H1 (cell line): ENCODE measurements around the gene DKK3. TPM values are rescaled to one million over a fixed set of nuclear protein-coding genes. Genes with fewer than 3 reads are reported as not detected.

ENCODE experiments used
- CTCF ChIA-PET: fragments of 300-600 bp; sonication (Branson Sonifier 250); formaldehyde crosslinking; loops from one replicate; lab custom pipeline; 2021; ENCODE audit not compliant: partially characterized antibody; lab: Charles Lee
- POLR2A ChIA-PET: fragments of 300-600 bp; sonication (Branson Sonifier 250); formaldehyde crosslinking; loops from one replicate; lab custom pipeline; 2021; ENCODE audit warnings: inconsistent platforms; ENCODE audit not compliant: partially characterized antibody; lab: Charles Lee
- DNase-seq, 2 experiments: peaks; one replicate each; pipeline versions ENCODE4 v3.0.0 to v3.0.0-alpha.2; 2010 to 2022; ENCODE audit warnings: low spot score in 2 of 2, low read depth in 1 of 2, mixed read lengths in 1 of 2
- FAIRE-seq: peaks from 2 replicates; lab custom pipeline; 2011; peaks lifted over from hg19 to GRCh38; lab: Jason Lieb, UNC
- H2AFZ ChIP-seq: 2 replicates; pipeline ENCODE4 v1.8.1; 2012; ENCODE audit warnings: low read length, inconsistent platforms
- H2AK5ac ChIP-seq: 2 replicates; pipeline ENCODE4 v1.6.1; 2013; ENCODE audit warnings: low read depth, low read length
- H2BK120ac ChIP-seq: replicated peaks from 2 replicates; pipeline ENCODE3; 2013; ENCODE audit warnings: low read depth, low read length, inconsistent platforms
- H2BK12ac ChIP-seq: 2 replicates; pipeline ENCODE4 v1.6.1; 2013; ENCODE audit warnings: low read depth, low read length
- H2BK15ac ChIP-seq: 2 replicates; pipeline ENCODE4 v1.6.1; 2013; ENCODE audit warnings: low read length
- H2BK20ac ChIP-seq: 2 replicates; pipeline ENCODE4 v1.6.1; 2013; ENCODE audit warnings: low read length
- H2BK5ac ChIP-seq: 2 replicates; pipeline ENCODE4 v1.6.1; 2013; ENCODE audit warnings: low read depth, low read length
- H3K14ac ChIP-seq: 2 replicates; pipeline ENCODE4 v1.6.1; 2013; ENCODE audit warnings: inconsistent platforms; ENCODE audit not compliant: insufficient read length
- H3K18ac ChIP-seq: 2 replicates; pipeline ENCODE4 v1.6.1; 2013; ENCODE audit warnings: low read length; ENCODE audit errors: extremely low read depth
- H3K23ac ChIP-seq: 2 replicates; pipeline ENCODE4 v1.6.1; 2013; ENCODE audit warnings: inconsistent platforms; ENCODE audit not compliant: insufficient read length
- H3K23me2 ChIP-seq: 2 replicates; pipeline ENCODE4 v1.6.1; 2013; ENCODE audit warnings: low read depth, low read length
- H3K27ac ChIP-seq: 2 replicates; pipeline ENCODE4 v1.6.1; 2011; ENCODE audit warnings: low read depth, low read length, inconsistent platforms
- H3K27me3 ChIP-seq, 4 experiments: replicated peaks in 1 of 4; 1 replicate in 1 of 4; 2 replicates in 3 of 4; pipeline versions ENCODE4 v1.6.1 to v1.8.1; 2011 to 2013; ENCODE audit warnings: low read length in 3 of 4, mild to moderate bottlenecking in 3 of 4, inconsistent platforms in 2 of 4, mixed read lengths in 2 of 4, moderate library complexity in 1 of 4; ENCODE audit not compliant: control insufficient read depth in 3 of 4, insufficient read depth in 3 of 4; ENCODE audit errors: extremely low read depth in 1 of 4
- H3K36me3 ChIP-seq, 4 experiments: 2 replicates each; pipeline versions ENCODE4 v1.6.1 to v1.8.1; 2011 to 2013; ENCODE audit warnings: mild to moderate bottlenecking in 4 of 4, low read length in 3 of 4, moderate library complexity in 2 of 4, control low read depth in 1 of 4, inconsistent platforms in 1 of 4; ENCODE audit not compliant: insufficient read depth in 4 of 4, control insufficient read depth in 2 of 4
- H3K4ac ChIP-seq: replicated peaks from 2 replicates; pipeline ENCODE3; 2013; ENCODE audit warnings: low read length, low read depth, mixed read lengths, inconsistent platforms; ENCODE audit not compliant: insufficient read length
- H3K4me1 ChIP-seq, 4 experiments: replicated peaks in 1 of 4; 1 replicate in 1 of 4; 2 replicates in 3 of 4; pipeline versions ENCODE4 v1.6.1 to v1.8.1; 2011 to 2013; ENCODE audit warnings: low read length in 3 of 4, inconsistent platforms in 2 of 4, mixed read lengths in 1 of 4; ENCODE audit not compliant: insufficient read depth in 4 of 4, control insufficient read depth in 3 of 4
- H3K4me2 ChIP-seq, 2 experiments: 2 replicates each; pipeline versions ENCODE4 v1.6.1 to v1.8.1; 2011 to 2013; ENCODE audit warnings: low read depth in 2 of 2, low read length in 2 of 2, control low read depth in 1 of 2, inconsistent platforms in 1 of 2, mild to moderate bottlenecking in 1 of 2; ENCODE audit not compliant: insufficient read depth in 1 of 2
- H3K4me3 ChIP-seq, 4 experiments: fragments of 200-600, 300-600 bp in 1 of 4; sonication (generic), shearing (Covaris generic), sonication (Bioruptor Twin) in 1 of 4; 2 replicates each; pipeline versions ENCODE4 v1.5.1 to v1.8.1; 2011 to 2016; ENCODE audit warnings: low read length in 4 of 4, low read depth in 3 of 4, control low read depth in 2 of 4, inconsistent platforms in 2 of 4, mild to moderate bottlenecking in 2 of 4, mixed read lengths in 1 of 4, moderate library complexity in 1 of 4; ENCODE audit not compliant: insufficient read depth in 2 of 4; ENCODE audit errors: extremely low read depth in 1 of 4
- H3K56ac ChIP-seq: replicated peaks from 2 replicates; pipeline ENCODE3; 2013; ENCODE audit warnings: low read depth, mild to moderate bottlenecking, mixed read lengths, low read length, inconsistent platforms; ENCODE audit not compliant: insufficient read length
- H3K79me1 ChIP-seq: 2 replicates; pipeline ENCODE4 v1.6.1; 2013; ENCODE audit warnings: low read depth, low read length, control low read depth
- H3K79me2 ChIP-seq, 2 experiments: 2 replicates each; pipeline versions ENCODE4 v1.6.1 to v1.8.1; 2012 to 2013; ENCODE audit warnings: low read length in 2 of 2, mild to moderate bottlenecking in 2 of 2, inconsistent platforms in 1 of 2; ENCODE audit not compliant: insufficient read depth in 2 of 2, control insufficient read depth in 1 of 2
- H3K9ac ChIP-seq, 4 experiments: replicated peaks in 1 of 4; 1 replicate in 1 of 4; 2 replicates in 3 of 4; pipeline versions ENCODE4 v1.6.1 to v1.8.1; 2011 to 2013; ENCODE audit warnings: low read depth in 3 of 4, low read length in 3 of 4, control low read depth in 2 of 4, mild to moderate bottlenecking in 2 of 4, moderate library complexity in 2 of 4, inconsistent platforms in 1 of 4; ENCODE audit errors: extremely low read depth in 1 of 4
- H3K9me3 ChIP-seq, 2 experiments: 2 replicates each; pipeline versions ENCODE4 v1.6.1 to v1.8.1; 2012 to 2013; ENCODE audit warnings: mild to moderate bottlenecking in 2 of 2, moderate library complexity in 2 of 2, control low read depth in 1 of 2, inconsistent platforms in 1 of 2, low read depth in 1 of 2, low read length in 1 of 2, mixed read lengths in 1 of 2; ENCODE audit not compliant: insufficient read depth in 2 of 2
- H4K20me1 ChIP-seq, 2 experiments: replicated peaks in 1 of 2; 2 replicates each; pipeline versions ENCODE3 to v1.8.1; 2011 to 2013; ENCODE audit warnings: inconsistent platforms in 2 of 2, low read length in 2 of 2, mild to moderate bottlenecking in 1 of 2; ENCODE audit not compliant: insufficient read depth in 2 of 2, control insufficient read depth in 1 of 2
- H4K5ac ChIP-seq: 2 replicates; pipeline ENCODE4 v1.6.1; 2013; ENCODE audit warnings: low read length, low read depth, mixed read lengths, inconsistent platforms; ENCODE audit not compliant: insufficient read length
- H4K8ac ChIP-seq: 2 replicates; pipeline ENCODE4 v1.8.0; 2013; ENCODE audit warnings: mild to moderate bottlenecking, moderate library complexity, low read length, inconsistent platforms; ENCODE audit not compliant: insufficient read depth; ENCODE audit errors: extremely low read depth
- H4K91ac ChIP-seq: replicated peaks from 2 replicates; pipeline ENCODE3; 2013; ENCODE audit warnings: low read length, mixed read lengths, inconsistent platforms; ENCODE audit not compliant: insufficient read length
- BRCA1 ChIP-seq: IDR thresholded peaks from 2 replicates; pipeline ENCODE4 v1.6.1; 2012; ENCODE audit warnings: low read depth, low read length, improper control_type of control experiment
- WGBS, 2 experiments: shearing (Covaris generic) in 1 of 2; methylation state at CpG; one replicate each; pipeline versions ENCODE4 v1.1.6 to v1.1.7; 2013 to 2015; ENCODE audit warnings: low lambda C conversion rate in 2 of 2, mixed read lengths in 2 of 2, inconsistent platforms in 1 of 2, low coverage in 1 of 2, missing lambda C conversion rate in 1 of 2; ENCODE audit not compliant: insufficient replicate concordance in 2 of 2, insufficient coverage in 1 of 2, insufficient read length in 1 of 2; ENCODE audit errors: extremely low coverage in 1 of 2, missing lambda C conversion rate in 1 of 2; 5-methylcytosine and 5-hydroxymethylcytosine counted together
- polyA plus RNA-seq, 7 experiments: library from polyadenylated mRNA; depleted of rRNA in 3 of 7; stranded (reverse) in 5 of 7; unstranded in 2 of 7; fragments of >200 nt in 5 of 7; fragments of 200-250 nt in 2 of 7; gene quantifications; 1 replicate in 5 of 7; 2 replicates in 1 of 7; 4 replicates in 1 of 7; pipeline versions ENCODE4 v1.2.1 to v1.2.3, GENCODE V29; 2011 to 2013; ENCODE audit warnings: missing spikeins in 2 of 7, mixed read lengths in 2 of 7
- total RNA-seq: library from RNA; stranded (reverse); fragmentation: NEBNext Ultra II Directional; extraction: Animal tissue kit (Norgen Biotek cat#: 25700); gene quantifications from 2 replicates; pipeline ENCODE4 v1.2.1, GENCODE V29; 2021
- TF ChIP-seq, protein P1 (sequence below): IDR thresholded peaks from 2 replicates; pipeline ENCODE4 v1.6.1; 2012; ENCODE audit warnings: inconsistent platforms

DKK3 gene
- total and polyA plus RNA-seq, 2 of the 8 experiments (the other 6 are each of a cell fraction or from before 2014, with no cell fraction given) = 30.0 to 40.1 TPM

DNA sequence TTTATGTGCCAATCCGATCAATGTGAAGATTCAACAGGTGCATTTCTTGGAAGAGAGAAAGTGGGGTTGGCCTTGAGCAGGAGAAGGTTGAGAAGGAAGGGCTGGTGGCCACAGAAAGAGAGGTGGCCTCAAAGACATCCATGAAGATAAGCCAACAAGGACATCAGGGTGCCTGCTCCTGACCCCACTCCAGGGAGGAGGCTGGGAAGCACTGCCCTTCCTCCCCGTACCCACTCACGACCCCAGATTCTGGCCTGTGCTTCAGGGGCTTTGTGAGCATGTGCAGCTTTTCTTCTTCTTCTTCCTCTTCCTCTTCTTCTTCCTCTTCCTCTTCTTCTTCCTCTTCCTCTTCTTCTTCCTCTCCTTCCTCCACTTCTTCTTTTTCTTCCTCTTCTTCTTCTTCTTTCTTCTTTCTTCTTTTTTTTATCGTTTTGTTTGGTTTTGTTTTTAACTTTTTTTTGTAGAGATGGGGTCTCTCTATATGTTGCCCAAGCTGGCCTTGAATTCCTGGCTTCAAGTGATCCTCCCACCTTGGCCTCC, 30.3 kb downstream of the DKK3 start:
- Histone ChIP-seq H3K4me3 (no peak overlapping the region), H2AFZ (no peak overlapping the region), H3K23ac (no peak overlapping the region), H3K4me1 (peaks cover 0 to 3% (median 2%) of the 10 kb centered on the region in 4 experiments; a peak in 4 of 7 replicates), H3K36me3 (no peaks in the 10 kb centered on the region), H3K4ac (no peak overlapping the region), H3K79me2 (no peaks in the 10 kb centered on the region), H2AK5ac (no peak overlapping the region), H2BK5ac (no peak overlapping the region), H3K56ac (no peak overlapping the region), H3K9me3 (no peaks in the 10 kb centered on the region), H3K4me2 (no peak overlapping the region), H4K91ac (no peak overlapping the region), H4K20me1 (no peaks in the 10 kb centered on the region), H4K5ac (no peak overlapping the region), H3K23me2 (no peaks in the 10 kb centered on the region), H3K18ac (no peak overlapping the region), H3K27ac (no peak overlapping the region), H3K14ac (no peak overlapping the region), H2BK15ac (no peak overlapping the region), H3K9ac (no peak overlapping the region), H4K8ac (no peak overlapping the region), H2BK20ac (no peak overlapping the region), H2BK120ac (no peak overlapping the region), H3K79me1 (no peaks in the 10 kb centered on the region), H3K27me3 (no peaks in the 10 kb centered on the region), H2BK12ac (no peak overlapping the region)
- ChIA-PET POLR2A (no interaction called here), CTCF (interaction anchor here (1.4 to 5.4 kb wide), 5 partner anchors 12 to 259 kb away, joined by 3 to 63 read pairs (median 4); partner anchors contain the start of gene DKK3)
- 85% methylated on average over 4 of the region's 4 CpGs; no CpG with 5 or more reads in 1 of the 2 experiments for WGBS, 2 experiments
- DNase-seq (no peak), FAIRE-seq (no peak)
- TF ChIP-seq BRCA1 = no peak
- TF ChIP-seq, protein P1, sequence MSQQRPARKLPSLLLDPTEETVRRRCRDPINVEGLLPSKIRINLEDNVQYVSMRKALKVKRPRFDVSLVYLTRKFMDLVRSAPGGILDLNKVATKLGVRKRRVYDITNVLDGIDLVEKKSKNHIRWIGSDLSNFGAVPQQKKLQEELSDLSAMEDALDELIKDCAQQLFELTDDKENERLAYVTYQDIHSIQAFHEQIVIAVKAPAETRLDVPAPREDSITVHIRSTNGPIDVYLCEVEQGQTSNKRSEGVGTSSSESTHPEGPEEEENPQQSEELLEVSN = no peak
